Ovary (tissue), 9 donors: ENCODE measurements around the gene BMPER. TPM values are rescaled to one million over a fixed set of nuclear protein-coding genes. Genes with fewer than 3 reads are reported as not detected.

ENCODE experiments used
- DNase-seq, 5 donors: peaks; one replicate each; pipeline ENCODE4 v3.0.0-alpha.2; 2019 to 2020
- H3K27ac ChIP-seq, 2 donors: fragments of 200-600 bp; one replicate each; pipeline versions ENCODE4 v1.5.1 to v1.8.0; 2019 to 2022
- H3K27me3 ChIP-seq: fragments of 200-600 bp; one replicate; pipeline ENCODE4 v1.8.0; 2022
- H3K36me3 ChIP-seq: fragments of 200-600 bp; sonication (generic); one replicate; pipeline ENCODE4 v1.5.1; 2019
- H3K4me1 ChIP-seq: one replicate; pipeline ENCODE4 v1.8.1; 2013; ENCODE audit warnings: mild to moderate bottlenecking, moderate library complexity; ENCODE audit not compliant: insufficient read depth
- H3K4me3 ChIP-seq: fragments of 200-600 bp; sonication (generic); one replicate; pipeline ENCODE4 v1.5.1; 2017
- H3K9me3 ChIP-seq, 2 donors: fragments of 200-600 bp in 1 of 2; sonication (generic) in 1 of 2; one replicate each; pipeline versions ENCODE4 v1.5.1 to v1.8.1; 2013 to 2019; ENCODE audit warnings: mild to moderate bottlenecking in 1 of 2, moderate library complexity in 1 of 2
- EP300 ChIP-seq: sonication (generic); formaldehyde crosslinking; IDR thresholded peaks from one replicate; pipeline ENCODE4 v1.6.1; 2017; ENCODE audit warnings: antibody characterized with exemption
- POLR2A ChIP-seq: fragments of 450-650 bp; IDR thresholded peaks from one replicate; pipeline ENCODE4 v1.6.1; 2017; ENCODE audit warnings: antibody characterized with exemption, mild to moderate bottlenecking, moderate library complexity
- WGBS, 3 donors: extraction: QIAGEN DNeasy Blood & Tissue Kit in 1 of 3; methylation state at CpG; one replicate each; pipeline versions ENCODE4 v1.1.5 to v1.1.7; 2013 to 2017; 5-methylcytosine and 5-hydroxymethylcytosine counted together
- intact Hi-C, 4 donors: fragments of 100-400 bp; cut with DNase I; formaldehyde crosslinking; loops; one replicate each; pipeline versions ENCODE4 v1.11.0 to v1.15.1; 2022 to 2023
- polyA plus RNA-seq, 2 donors: library from polyadenylated mRNA; stranded (reverse); fragments of 200-250 nt in 1 of 2; fragments of 350-450 nt in 1 of 2; fragmentation: Illumina TruSeq in 1 of 2; extraction: RNeasy Lipid Tissue Mini Kit (QIAGEN cat#74804) in 1 of 2; gene quantifications; one replicate each; pipeline ENCODE4 v1.2.3, GENCODE V29; 2013 to 2014
- total RNA-seq, 7 donors: library from RNA; depleted of rRNA in 2 of 7; stranded (reverse); fragments of >200 nt in 2 of 7; fragmentation: NEBNext Ultra II Directional in 3 of 7; extraction: Animal tissue kit (Norgen Biotek cat#: 25700) in 3 of 7; gene quantifications; one replicate each; pipeline versions ENCODE4 v1.1.0 to v1.2.4, GENCODE V29; 2016 to 2023
- TF ChIP-seq, protein P1 (sequence below), 3 donors: fragments of 450-650 bp in 2 of 3; fragments of 200-600 bp in 1 of 3; IDR thresholded peaks; one replicate each; pipeline versions ENCODE4 v1.5.1 to v1.8.0; 2016 to 2022; ENCODE audit warnings: antibody characterized with exemption in 3 of 3, mild to moderate bottlenecking in 1 of 3
- donor health status: DM: no; HTN: no; CAD: no; lungs with moderate emphysema.
- donor health status: DM: no; HTN: no; CAD: no.
- donor health status: Bipolar disorder and iron deficiency.
- donor health status: DM: yes; HTN: yes; CAD: no.
- donor health status: DM: no; HTN: no; CAD: no.
- donor health status: DM: yes; HTN: yes; CAD: no.

BMPER gene
- total and polyA plus RNA-seq, 9 donors: 2.9 to 15.3 (median 5.4) TPM

DNA sequence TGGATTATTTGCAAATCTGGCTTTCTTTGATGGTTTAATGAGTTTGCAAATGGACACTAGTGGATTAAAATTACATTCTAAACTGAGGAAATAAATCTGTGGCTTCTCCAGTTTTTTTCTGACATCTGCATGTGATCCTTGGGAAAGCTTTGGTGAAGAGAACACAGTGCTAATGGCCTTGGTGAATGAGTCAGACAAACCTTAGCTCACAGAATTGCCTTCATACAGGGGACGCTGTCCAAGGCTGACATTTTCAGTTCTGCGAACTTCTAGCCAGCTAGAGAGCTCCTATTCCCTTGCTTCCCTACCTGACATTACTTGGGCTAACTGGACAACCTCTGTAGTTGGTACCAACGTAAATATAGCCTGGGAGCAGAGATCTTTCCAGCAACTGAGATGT lies 21.2 kb downstream of the BMPER start:
- no peak overlapping the region for H3K4me3 ChIP-seq
- H3K36me3 ChIP-seq: no peaks in the 10 kb centered on the region
- peaks cover 7% of the 10 kb centered on the region for H3K4me1 ChIP-seq
- DNase-seq: no peak
- WGBS, 3 donors: 59 to 62% (median 59%) methylated on average over 3 of the region's 3 CpGs
- TF ChIP-seq EP300: no peak
- intact Hi-C loops: no loop called here
- no peaks in the 10 kb centered on the region for H3K27me3 ChIP-seq
- H3K27ac ChIP-seq: no peak overlapping the region
- no peaks in the 10 kb centered on the region for H3K9me3 ChIP-seq

DNA sequence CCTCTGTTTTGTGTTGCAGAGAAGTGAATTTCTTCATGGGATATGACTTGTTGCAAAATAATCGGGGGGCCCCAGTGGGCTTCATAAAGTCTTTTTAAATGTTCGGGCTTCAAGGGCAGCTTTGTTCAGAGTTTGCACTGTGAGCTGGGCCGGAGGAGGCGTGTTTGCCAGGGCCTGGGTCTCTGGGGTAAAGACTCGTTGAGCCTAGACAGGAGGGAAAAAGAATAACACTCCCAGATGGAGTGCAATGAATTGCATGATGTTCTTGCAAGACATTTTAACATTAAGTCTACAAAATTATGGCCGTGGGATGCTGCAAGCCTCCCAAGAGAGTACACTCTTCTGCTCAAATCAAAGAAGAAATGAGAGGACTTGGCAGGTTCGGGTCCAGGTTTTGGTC lies 23.6 kb downstream of the BMPER start:
- Histone ChIP-seq H3K4me1 (peaks cover 4% of the 10 kb centered on the region), H3K36me3 (no peaks in the 10 kb centered on the region), H3K4me3 (no peak overlapping the region), H3K9me3 (no peaks in the 10 kb centered on the region), H3K27ac (no peak overlapping the region), H3K27me3 (no peaks in the 10 kb centered on the region)
- 82 to 92% (median 92%) methylated on average over 7 of the region's 7 CpGs for WGBS, 3 donors
- TF ChIP-seq POLR2A: no peak
- intact Hi-C loops: no loop called here
- DNase-seq: no peak

DNA sequence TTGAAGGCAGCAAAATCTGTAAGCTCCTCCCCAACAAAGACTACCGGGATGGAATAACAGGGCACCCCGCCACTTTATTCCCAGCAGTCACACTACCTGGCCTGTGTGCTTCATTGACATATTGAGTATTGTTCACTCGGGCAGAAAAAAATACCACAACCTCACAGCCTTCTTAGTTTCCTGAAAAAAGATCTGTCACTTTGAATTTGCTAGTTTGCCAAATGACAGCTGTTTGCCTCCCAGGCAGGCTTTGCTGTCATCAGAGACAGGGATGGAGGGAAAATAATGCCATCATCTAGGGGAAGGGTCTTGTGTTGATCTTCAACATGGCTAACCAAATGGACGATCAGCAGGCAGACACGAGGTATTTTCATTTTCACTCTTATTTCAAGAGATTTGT lies 26.9 kb downstream of the BMPER start:
- no peak for TF ChIP-seq EP300
- TF ChIP-seq, protein P1, sequence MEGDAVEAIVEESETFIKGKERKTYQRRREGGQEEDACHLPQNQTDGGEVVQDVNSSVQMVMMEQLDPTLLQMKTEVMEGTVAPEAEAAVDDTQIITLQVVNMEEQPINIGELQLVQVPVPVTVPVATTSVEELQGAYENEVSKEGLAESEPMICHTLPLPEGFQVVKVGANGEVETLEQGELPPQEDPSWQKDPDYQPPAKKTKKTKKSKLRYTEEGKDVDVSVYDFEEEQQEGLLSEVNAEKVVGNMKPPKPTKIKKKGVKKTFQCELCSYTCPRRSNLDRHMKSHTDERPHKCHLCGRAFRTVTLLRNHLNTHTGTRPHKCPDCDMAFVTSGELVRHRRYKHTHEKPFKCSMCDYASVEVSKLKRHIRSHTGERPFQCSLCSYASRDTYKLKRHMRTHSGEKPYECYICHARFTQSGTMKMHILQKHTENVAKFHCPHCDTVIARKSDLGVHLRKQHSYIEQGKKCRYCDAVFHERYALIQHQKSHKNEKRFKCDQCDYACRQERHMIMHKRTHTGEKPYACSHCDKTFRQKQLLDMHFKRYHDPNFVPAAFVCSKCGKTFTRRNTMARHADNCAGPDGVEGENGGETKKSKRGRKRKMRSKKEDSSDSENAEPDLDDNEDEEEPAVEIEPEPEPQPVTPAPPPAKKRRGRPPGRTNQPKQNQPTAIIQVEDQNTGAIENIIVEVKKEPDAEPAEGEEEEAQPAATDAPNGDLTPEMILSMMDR (IDR thresholded peaks at IDR 0.05): no peak
- no peak for DNase-seq
- 49 to 68% (median 56%) methylated on average over 5 of the region's 5 CpGs for WGBS, 3 donors
- H3K9me3 ChIP-seq: no peaks in the 10 kb centered on the region
- intact Hi-C loops: loop anchor here in 2 of 4 donors (10.0 kb wide), 2 partner anchors 177 to 687 kb away; no protein-coding TSS in a partner anchor
- H3K36me3 ChIP-seq: no peaks in the 10 kb centered on the region
- no peak overlapping the region for H3K27ac ChIP-seq
- peak overlapping the region; percentile 22 for H3K4me3 ChIP-seq
- H3K27me3 ChIP-seq: no peaks in the 10 kb centered on the region
- H3K4me1 ChIP-seq: peaks cover 1% of the 10 kb centered on the region

DNA sequence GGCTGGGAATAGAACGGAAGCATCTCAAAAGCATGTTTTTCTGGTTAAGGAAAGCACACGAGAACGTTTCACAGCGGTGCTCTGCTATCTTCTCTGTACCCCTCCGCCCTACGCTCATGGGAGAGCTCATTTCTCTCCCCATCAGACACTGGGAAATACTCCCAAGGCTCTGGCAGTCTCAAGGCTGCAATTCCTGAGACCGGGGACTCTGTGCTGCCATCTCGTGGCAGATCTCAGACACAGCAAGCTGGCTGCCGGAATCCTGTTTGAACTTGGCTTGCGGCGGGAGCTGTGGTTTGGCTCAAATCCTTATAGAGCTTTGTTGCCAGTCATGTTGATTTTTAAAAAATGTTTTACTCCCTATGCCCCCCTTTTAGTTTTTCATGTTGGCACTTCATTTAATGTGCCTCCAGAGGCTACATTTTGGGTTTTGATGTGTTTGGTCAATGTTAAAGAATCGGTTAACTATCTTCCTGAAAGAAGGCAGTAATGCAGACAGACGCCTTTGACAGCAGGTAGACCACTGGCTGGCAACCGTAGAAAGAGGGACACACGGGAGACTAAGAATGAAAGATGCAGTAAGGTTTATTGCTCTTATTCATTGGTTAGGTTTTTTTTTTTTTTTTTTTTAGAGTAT lies 27.6 kb downstream of the BMPER start:
- 13 to 15% (median 14%) methylated on average over 15 of the region's 15 CpGs for WGBS, 3 donors
- peak; percentile 87 to 93 (median 89) for DNase-seq
- Histone ChIP-seq H3K27ac (peak overlapping the region in 1 of 2 donors; percentile 25), H3K4me1 (peaks cover 1% of the 10 kb centered on the region), H3K36me3 (no peaks in the 10 kb centered on the region), H3K4me3 (peak overlapping the region; percentile 22), H3K27me3 (no peaks in the 10 kb centered on the region), H3K9me3 (no peaks in the 10 kb centered on the region)
- TF ChIP-seq EP300 (no peak), POLR2A (no peak)
- TF ChIP-seq, protein P1 (IDR thresholded peaks at IDR 0.05): peak; percentile 74 to 96 (median 85)
- intact Hi-C loops: loop anchor here in 2 of 4 donors (10.0 kb wide), 2 partner anchors 178 to 688 kb away; no protein-coding TSS in a partner anchor

DNA sequence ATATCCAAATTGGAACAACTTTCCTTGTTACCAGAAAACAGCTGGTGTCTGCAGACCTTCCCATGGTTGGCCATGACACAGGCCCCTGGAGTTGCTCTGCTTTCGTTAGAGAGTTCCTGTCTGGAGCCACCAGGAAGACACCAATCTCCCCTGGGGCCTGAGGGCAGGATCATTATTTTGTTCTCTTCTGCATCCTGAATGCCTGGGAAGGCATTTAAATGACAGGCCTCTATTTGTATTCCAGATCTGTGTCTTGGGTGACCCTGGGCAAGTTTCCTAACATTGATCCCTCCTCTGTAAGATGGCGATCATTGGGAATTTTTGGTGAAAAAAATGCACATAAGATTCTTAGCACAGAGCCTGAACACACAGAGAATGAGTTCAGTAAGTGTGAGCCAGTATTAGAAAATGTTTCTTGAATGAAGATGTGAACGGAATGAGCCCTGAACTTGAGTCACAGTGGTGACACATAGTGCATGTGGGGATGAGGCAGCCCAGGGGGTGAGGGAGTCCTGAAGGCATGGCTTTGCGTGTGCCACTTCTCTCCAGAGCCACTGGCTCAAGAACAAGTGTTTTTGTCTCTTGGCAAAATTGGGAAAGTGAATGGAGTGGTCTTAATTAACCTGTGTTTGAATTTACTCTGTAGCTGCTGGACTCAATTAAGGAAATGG lies 28.4 kb downstream of the BMPER start:
- WGBS, 3 donors: 80 to 85% (median 83%) methylated on average over 4 of the region's 4 CpGs
- Histone ChIP-seq H3K9me3 (no peaks in the 10 kb centered on the region), H3K36me3 (no peaks in the 10 kb centered on the region), H3K4me1 (peaks cover 1% of the 10 kb centered on the region), H3K4me3 (no peak overlapping the region), H3K27ac (no peak overlapping the region), H3K27me3 (no peaks in the 10 kb centered on the region)
- intact Hi-C loops: loop anchor here in 2 of 4 donors (10.0 kb wide), 2 partner anchors 179 to 689 kb away; no protein-coding TSS in a partner anchor
- TF ChIP-seq, protein P1 (IDR thresholded peaks at IDR 0.05): no peak
- no peak for TF ChIP-seq POLR2A
- no peak for TF ChIP-seq EP300
- DNase-seq: no peak
